ENCODE data around the gene HSD11B1L. TPM values are rescaled to one million over a fixed set of nuclear protein-coding genes. Genes with fewer than 3 reads are reported as not detected.

HSD11B1L gene
- total RNA-seq, 1 experiment from 2014 or later, result 6.0 TPM

- Histone ChIP-seq H3K9ac (ENCODE audit: low read length) (no peak overlapping the region), H3K9me3 (ENCODE audit: control insufficient read depth in 1 of 2, insufficient read depth in 1 of 2, low read depth in 1 of 2, low read length in 2 of 2) (no peaks in the 10 kb centered on the region), H4K20me1 (ENCODE audit: insufficient read depth) (peaks cover 5% of the 10 kb centered on the region; the same call in 1 of the 2 replicates), H3K4me3 (replicated peaks in 1 of 2; ENCODE audit: low read depth in 1 of 2, low read length in 2 of 2) (no peak overlapping the region), H2AFZ (ENCODE audit: low read depth, low read length, poor library complexity, severe bottlenecking) (no peak overlapping the region), H3K36me3 (ENCODE audit: control insufficient read depth in 1 of 2, insufficient read depth in 2 of 2, low read length in 2 of 2) (peaks cover 31 to 43% of the 10 kb centered on the region in 2 experiments; a peak in 3 of 4 replicates), H3K4me1 (ENCODE audit: control insufficient read depth in 1 of 2, insufficient read depth in 2 of 2, low read length in 2 of 2) (peaks cover 8 to 18% of the 10 kb centered on the region in 2 experiments), H3K9me2 (ENCODE audit: insufficient read depth) (no peaks in the 10 kb centered on the region), H3K27ac (ENCODE audit: low read depth, low read length) (no peak overlapping the region), H3K27me3 (ENCODE audit: insufficient read depth, low read length) (no peaks in the 10 kb centered on the region), H3K4me2 (ENCODE audit: low read length) (no peak overlapping the region), H3K79me2 (ENCODE audit: insufficient read depth, low read length) (peaks cover 87% of the 10 kb centered on the region)
- no peak for DNase-seq (ENCODE audit: low read depth, low spot score)
- no peak for ATAC-seq
- TF ChIP-seq CBX3 (IDR thresholded peaks at IDR 0.05; ENCODE audit: low read depth) (no peak), CEBPB (IDR thresholded peaks at IDR 0.05; ENCODE audit: low read depth) (no peak), ZNF274 (IDR thresholded peaks at IDR 0.05; ENCODE audit: low read depth, low read length) (no peak), POLR2A (IDR thresholded peaks at IDR 0.05; ENCODE audit: borderline replicate concordance, extremely low read depth, insufficient read depth, insufficient read length) (no peak), YY1 (IDR thresholded peaks at IDR 0.05; ENCODE audit: extremely low read depth, insufficient replicate concordance, low read depth, low read length) (no peak), MAX (IDR thresholded peaks at IDR 0.05) (no peak), FOSL1 (IDR thresholded peaks at IDR 0.05; ENCODE audit: low read depth) (no peak), EGR1 (IDR thresholded peaks at IDR 0.05; ENCODE audit: low read depth) (no peak), ZBTB33 (IDR thresholded peaks at IDR 0.05; ENCODE audit: extremely low read depth, insufficient replicate concordance, low read length) (no peak), EZH2 (IDR thresholded peaks at IDR 0.05) (no peak), POLR2AphosphoS5 (IDR thresholded peaks at IDR 0.05; ENCODE audit: low read depth, low read length) (no peak), EZH2phosphoT487 (IDR thresholded peaks at IDR 0.05; ENCODE audit: borderline replicate concordance) (no peak)
- no TSS peak for BruUV-seq (replicated peaks)
- RAD21 ChIA-PET (ENCODE audit: low non-redundant PET in 1 of 2, low total read pairs in 2 of 2, uncharacterized antibody in 2 of 2, unreplicated experiment in 2 of 2), result no interaction called here
- intact Hi-C loops (cut with micrococcal nuclease), result no loop called here
- POLR2A ChIA-PET, result interaction anchor here (1.2 kb wide), 1 partner anchor 15 kb away, joined by 3 read pairs; no protein-coding TSS in a partner anchor
- CTCF ChIA-PET, result no interaction called here
Measured at GRCh38 chr19:5714816-5715215, 34.0 kb downstream of the HSD11B1L start.
